Right lobe of liver (tissue), 6 donors: ENCODE results near the gene KCNK16. TPM values are rescaled to one million over a fixed set of nuclear protein-coding genes. Genes with fewer than 3 reads are reported as not detected.
A peak's percentile ranks its signal among the peaks of the same experiment; 100 is the strongest.

Source experiments
- ATAC-seq, 4 donors: fragments of 200-7000 bp; cut with Tn5 transposase; one replicate each; pipeline ENCODE4 v1.9.1; 2020; ENCODE audit warnings: mild to moderate bottlenecking in 4 of 4, moderate library complexity in 4 of 4
- DNase-seq, 3 donors: peaks; one replicate each; pipeline ENCODE4 v3.0.0-alpha.2; 2020
- H3K27ac ChIP-seq, 3 donors: fragments of 200-600 bp; one replicate each; pipeline ENCODE4 v1.8.0; 2022
- H3K27me3 ChIP-seq, 2 donors: fragments of 200-600 bp; one replicate each; pipeline ENCODE4 v1.8.0; 2022
- H3K36me3 ChIP-seq, 4 donors: fragments of 200-600 bp; sonication (generic) in 1 of 4; one replicate each; pipeline versions ENCODE4 v1.5.1 to v1.8.0; 2017 to 2022; ENCODE audit warnings: control low read depth in 1 of 4
- H3K4me1 ChIP-seq, 4 donors: fragments of 200-600 bp; sonication (generic) in 1 of 4; one replicate each; pipeline versions ENCODE4 v1.5.1 to v1.8.0; 2017 to 2022; ENCODE audit warnings: control low read depth in 1 of 4
- H3K4me3 ChIP-seq, 3 donors: fragments of 200-600 bp; one replicate each; pipeline ENCODE4 v1.8.0; 2022
- H3K9me3 ChIP-seq, 4 donors: fragments of 200-600 bp; sonication (generic) in 1 of 4; one replicate each; pipeline versions ENCODE4 v1.5.1 to v1.8.0; 2017 to 2022; ENCODE audit warnings: control low read depth in 1 of 4
- POLR2A ChIP-seq: fragments of 450-650 bp; IDR thresholded peaks from one replicate; pipeline ENCODE4 v1.6.1; 2017; ENCODE audit warnings: antibody characterized with exemption, mild to moderate bottlenecking
- WGBS: methylation state at CpG from one replicate; pipeline ENCODE4 v1.1.6; 2018; ENCODE audit warnings: low coverage, low lambda C conversion rate; ENCODE audit not compliant: insufficient coverage; ENCODE audit errors: missing lambda C conversion rate; 5-methylcytosine and 5-hydroxymethylcytosine counted together
- intact Hi-C, 2 donors: fragments of 100-400 bp; cut with DNase I; formaldehyde crosslinking; loops; one replicate each; pipeline versions ENCODE4 v1.11.2 to v1.14.1; 2022
- total RNA-seq, 6 experiments: library from RNA; depleted of rRNA in 2 of 6; stranded (reverse); fragments of >200 nt in 2 of 6; fragmentation: NEBNext Ultra II Directional in 3 of 6; extraction: Animal tissue kit (Norgen Biotek cat#: 25700) in 3 of 6; gene quantifications; one replicate each; pipeline versions ENCODE4 v1.1.0 to v1.2.4, GENCODE V29; 2016 to 2023
- TF ChIP-seq, protein P1 (sequence below), 4 donors: fragments of 200-600 bp in 3 of 4; fragments of 450-650 bp in 1 of 4; IDR thresholded peaks; one replicate each; pipeline versions ENCODE4 v1.5.1 to v1.8.0; 2016 to 2022; ENCODE audit warnings: antibody characterized with exemption in 4 of 4, mild to moderate bottlenecking in 2 of 4
- donor health status: DM: no; HTN: yes; CAD: no.
- donor health status: DM: no; HTN: no; CAD: no.
- donor health status: DM: no; HTN: no; CAD: no.
- donor health status: DM: no; HTN: yes; CAD: no.
- donor health status: DM: no; HTN: yes; CAD: no.

Gene KCNK16
- total RNA-seq, 6 experiments from 2014 or later = not detected

GRCh38 chr6:39304951-39305350 lies 17.6 kb downstream of the KCNK16 start:
- Histone ChIP-seq H3K36me3 (no peaks in the 10 kb centered on the region), H3K27me3 (no peaks in the 10 kb centered on the region), H3K9me3 (no peaks in the 10 kb centered on the region), H3K4me1 (peaks cover 0 to 6% (median 5%) of the 10 kb centered on the region in 4 donors), H3K4me3 (no peak overlapping the region), H3K27ac (no peak overlapping the region)
- ATAC-seq (no peak), DNase-seq (no peak)
- intact Hi-C loops = loop anchor here (5.0 to 10.0 kb wide), 3 partner anchors 70 to 330 kb away; no protein-coding TSS in a partner anchor
- TF ChIP-seq, protein P1, sequence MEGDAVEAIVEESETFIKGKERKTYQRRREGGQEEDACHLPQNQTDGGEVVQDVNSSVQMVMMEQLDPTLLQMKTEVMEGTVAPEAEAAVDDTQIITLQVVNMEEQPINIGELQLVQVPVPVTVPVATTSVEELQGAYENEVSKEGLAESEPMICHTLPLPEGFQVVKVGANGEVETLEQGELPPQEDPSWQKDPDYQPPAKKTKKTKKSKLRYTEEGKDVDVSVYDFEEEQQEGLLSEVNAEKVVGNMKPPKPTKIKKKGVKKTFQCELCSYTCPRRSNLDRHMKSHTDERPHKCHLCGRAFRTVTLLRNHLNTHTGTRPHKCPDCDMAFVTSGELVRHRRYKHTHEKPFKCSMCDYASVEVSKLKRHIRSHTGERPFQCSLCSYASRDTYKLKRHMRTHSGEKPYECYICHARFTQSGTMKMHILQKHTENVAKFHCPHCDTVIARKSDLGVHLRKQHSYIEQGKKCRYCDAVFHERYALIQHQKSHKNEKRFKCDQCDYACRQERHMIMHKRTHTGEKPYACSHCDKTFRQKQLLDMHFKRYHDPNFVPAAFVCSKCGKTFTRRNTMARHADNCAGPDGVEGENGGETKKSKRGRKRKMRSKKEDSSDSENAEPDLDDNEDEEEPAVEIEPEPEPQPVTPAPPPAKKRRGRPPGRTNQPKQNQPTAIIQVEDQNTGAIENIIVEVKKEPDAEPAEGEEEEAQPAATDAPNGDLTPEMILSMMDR (IDR thresholded peaks at IDR 0.05) = no peak
- no peak for TF ChIP-seq POLR2A

DNA sequence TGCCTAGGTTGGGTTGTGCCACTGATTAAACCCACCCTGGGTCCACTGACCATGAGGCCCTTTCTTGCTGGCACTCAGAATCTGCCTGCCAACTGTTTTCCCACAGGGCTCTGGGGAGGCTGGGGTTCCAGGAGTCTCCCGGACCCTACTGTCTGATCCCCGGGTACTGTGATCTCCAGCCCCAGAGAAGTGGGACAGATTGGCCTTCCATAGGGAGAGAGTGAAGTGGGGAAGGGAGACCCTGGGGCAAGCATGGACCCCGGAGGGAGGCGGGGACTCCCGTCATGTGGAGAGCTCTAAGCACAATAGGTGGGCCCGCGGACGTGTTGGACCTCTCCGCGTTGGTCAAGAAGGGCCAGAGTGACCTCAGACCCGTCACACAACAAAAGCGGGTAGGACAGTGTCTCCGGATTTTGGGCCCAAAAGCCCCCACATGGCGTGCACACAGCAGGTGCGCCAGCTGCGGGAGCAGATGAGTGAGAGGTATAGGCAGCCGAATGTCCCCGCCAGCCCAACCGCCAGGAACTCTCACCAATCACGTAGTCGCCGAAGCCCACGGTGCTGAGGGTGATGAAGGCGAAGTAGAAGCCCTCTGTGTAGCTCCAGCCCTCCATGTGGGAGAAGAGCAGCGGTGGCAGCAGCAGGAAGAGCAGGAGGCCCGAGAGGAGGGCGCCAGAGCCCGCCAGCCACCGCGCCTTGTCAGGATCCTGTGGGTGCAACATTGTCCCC lies 18.9 kb downstream of the KCNK16 start:
- no peaks in the 10 kb centered on the region for H3K36me3 ChIP-seq
- H3K4me3 ChIP-seq = no peak overlapping the region
- DNase-seq = no peak
- TF ChIP-seq, protein P1 (IDR thresholded peaks at IDR 0.05) = peak in 2 of 4 donors; percentile 0 to 2
- no peak for TF ChIP-seq POLR2A
- intact Hi-C loops = loop anchor here in 1 of 2 donors (2.0 to 10.0 kb wide), 3 partner anchors 69 to 329 kb away; no protein-coding TSS in a partner anchor
- H3K4me1 ChIP-seq = peaks cover 0 to 9% (median 6%) of the 10 kb centered on the region in 4 donors
- no peaks in the 10 kb centered on the region for H3K9me3 ChIP-seq
- peak in 2 of 4 donors; percentile 2 to 5 for ATAC-seq
- WGBS = 84% methylated on average over 13 of the region's 30 CpGs
- H3K27ac ChIP-seq = no peak overlapping the region
- H3K27me3 ChIP-seq = no peaks in the 10 kb centered on the region

GRCh38 chr6:39302669-39303424 lies 19.7 kb downstream of the KCNK16 start:
- Histone ChIP-seq H3K4me1 (peaks cover 0 to 16% (median 9%) of the 10 kb centered on the region in 4 donors), H3K9me3 (no peaks in the 10 kb centered on the region), H3K27me3 (no peaks in the 10 kb centered on the region), H3K4me3 (peak overlapping the region in 1 of 3 donors; percentile 27), H3K27ac (no peak overlapping the region), H3K36me3 (no peaks in the 10 kb centered on the region)
- intact Hi-C loops = loop anchor here in 1 of 2 donors (2.0 to 10.0 kb wide), 3 partner anchors 68 to 328 kb away; no protein-coding TSS in a partner anchor
- DNase-seq (peak; percentile 86 to 90 (median 87)), ATAC-seq (peak; percentile 94 to 98 (median 94))
- no peak for TF ChIP-seq POLR2A
- TF ChIP-seq, protein P1 (IDR thresholded peaks at IDR 0.05) = peak; percentile 93 to 96 (median 94)
- 25% methylated on average over 2 of the region's 11 CpGs for WGBS

DNA sequence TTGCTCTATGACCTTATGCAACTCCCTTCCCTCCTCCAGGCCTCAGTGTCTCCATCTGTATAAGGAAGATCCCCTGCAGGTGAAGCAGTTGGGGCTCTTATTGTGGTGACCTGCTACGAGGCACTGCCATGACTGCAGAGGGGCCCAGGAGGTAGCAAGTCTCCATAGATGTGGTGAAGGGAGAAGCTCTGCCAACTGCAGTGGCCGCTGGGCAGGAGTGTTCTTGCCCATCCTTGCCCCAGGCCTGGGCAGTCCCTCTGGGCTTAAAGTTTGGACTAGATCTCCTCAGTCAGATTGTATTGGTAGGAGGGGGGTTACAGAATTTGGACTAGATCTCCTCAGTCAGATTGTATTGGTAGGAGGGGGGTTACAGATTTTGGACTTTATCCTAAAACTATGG lies 20.5 kb downstream of the KCNK16 start:
- no peaks in the 10 kb centered on the region for H3K36me3 ChIP-seq
- ATAC-seq (no peak), DNase-seq (no peak)
- no peaks in the 10 kb centered on the region for H3K9me3 ChIP-seq
- H3K27ac ChIP-seq = no peak overlapping the region
- WGBS = 88% methylated on average over 1 of the region's 2 CpGs
- intact Hi-C loops = loop anchor here in 1 of 2 donors (2.0 to 10.0 kb wide), 3 partner anchors 67 to 327 kb away; no protein-coding TSS in a partner anchor
- H3K4me3 ChIP-seq = no peak overlapping the region
- H3K27me3 ChIP-seq = no peaks in the 10 kb centered on the region
- TF ChIP-seq, protein P1 (IDR thresholded peaks at IDR 0.05) = no peak
- no peak for TF ChIP-seq POLR2A
- peaks cover 0 to 24% (median 14%) of the 10 kb centered on the region in 4 donors for H3K4me1 ChIP-seq
